HG02943 (cell line): ENCODE data around the gene ATP6AP1.

Source experiments
- ATAC-seq: cut with Tn5 transposase; IDR thresholded peaks from one replicate; pipeline ENCODE4 v1.9.1; 2021; ENCODE audit warnings: mild to moderate bottlenecking, low read depth, moderate library complexity; ENCODE audit not compliant: unreplicated experiment

The ATP6AP1 gene

GRCh38 chrX:154426916-154427770 is 1.3 kb upstream of the ATP6AP1 start:
- no peak for ATAC-seq

- no peak for ATAC-seq
Measured at GRCh38 chrX:154429711-154430110, 1.2 kb downstream of the ATP6AP1 start.

GRCh38 chrX:154430479-154430878 is 2.0 kb downstream of the ATP6AP1 start:
- ATAC-seq: no peak

- ATAC-seq: no peak
Measured at GRCh38 chrX:154430916-154431315, 2.4 kb downstream of the ATP6AP1 start.

- no peak for ATAC-seq
Measured at GRCh38 chrX:154431341-154431740, 2.9 kb downstream of the ATP6AP1 start.

GRCh38 chrX:154432210-154432609 is 3.7 kb downstream of the ATP6AP1 start:
- no peak for ATAC-seq

- ATAC-seq: no peak
Measured at GRCh38 chrX:154433605-154434004, 5.1 kb downstream of the ATP6AP1 start.

GRCh38 chrX:154434394-154435168 is 6.1 kb downstream of the ATP6AP1 start:
- ATAC-seq: no peak

- no peak for ATAC-seq
Measured at GRCh38 chrX:154435171-154435733, 6.8 kb downstream of the ATP6AP1 start.

- ATAC-seq: no peak
Measured at GRCh38 chrX:154436374-154436982, 8.0 kb downstream of the ATP6AP1 start.

GRCh38 chrX:154436983-154437752 is 8.7 kb downstream of the ATP6AP1 start, which contains the start of gene GDI1:
Gene GDI1, plus strand, starts transcription at chrX:154437154. Its CDS starts 101 bp downstream, at chrX:154437255.
- ATAC-seq: no peak

GRCh38 chrX:154437971-154438893 is 9.8 kb downstream of the ATP6AP1 start:
- no peak for ATAC-seq

GRCh38 chrX:154439841-154440240 is 11.4 kb downstream of the ATP6AP1 start:
- ATAC-seq: no peak

GRCh38 chrX:154440623-154441357 is 12.3 kb downstream of the ATP6AP1 start:
- ATAC-seq: no peak

- ATAC-seq: no peak
Measured at GRCh38 chrX:154441564-154441963, 13.1 kb downstream of the ATP6AP1 start.

- ATAC-seq: no peak
Measured at GRCh38 chrX:154441984-154442707, 13.7 kb downstream of the ATP6AP1 start.

GRCh38 chrX:154443479-154443910 is 15.0 kb downstream of the ATP6AP1 start:
- no peak for ATAC-seq
